OCI-LY7 (cell line): ENCODE results near the gene ITIH1.

Experiments used
- CTCF ChIP-seq: fragments of 200-600 bp; sonication (generic); conservative IDR thresholded peaks from 2 replicates; pipeline ENCODE4 v1.5.1; 2014; ENCODE audit warnings: mild to moderate bottlenecking, antibody characterized with exemption, low read length, moderate library complexity, mixed read lengths
- EZH2phosphoT487 ChIP-seq: fragments of 200-600 bp; sonication (generic); IDR thresholded peaks from 2 replicates; pipeline ENCODE4 v1.6.1; 2018; ENCODE audit warnings: low read depth, borderline replicate concordance, mild to moderate bottlenecking, mixed run types, antibody characterized with exemption, low read length, moderate library complexity, mixed read lengths

- TF ChIP-seq CTCF (no peak), EZH2phosphoT487 (no peak)
These were observed 9.2 kb downstream of the ITIH1 start for GRCh38 chr3:52786330-52787215.
